ENCODE measurements around the gene LYZL4.

DNA sequence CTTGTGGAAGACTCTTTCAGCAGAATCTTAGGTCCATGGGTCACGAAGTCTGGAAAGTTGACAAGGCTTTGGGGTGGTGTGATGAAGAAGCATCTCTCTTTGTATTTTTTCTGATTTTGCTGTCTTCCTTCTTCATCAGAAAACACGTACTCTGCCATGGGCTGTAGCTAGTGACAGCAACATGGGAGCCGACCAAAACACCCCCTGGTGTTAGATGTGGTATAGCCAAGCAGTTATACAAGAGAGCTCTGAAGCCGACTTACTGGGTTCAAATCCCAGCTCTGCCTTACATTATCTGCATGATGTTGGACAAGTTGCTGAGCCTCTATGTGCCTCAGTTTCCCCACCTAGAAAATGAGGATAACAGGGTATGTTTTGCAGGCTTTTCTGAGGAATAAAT, 32.9 kb upstream of the LYZL4 start:
- TF ChIP-seq POLR2A (IDR thresholded peaks at IDR 0.05), result no peak
- TF ChIP-seq, protein P1, sequence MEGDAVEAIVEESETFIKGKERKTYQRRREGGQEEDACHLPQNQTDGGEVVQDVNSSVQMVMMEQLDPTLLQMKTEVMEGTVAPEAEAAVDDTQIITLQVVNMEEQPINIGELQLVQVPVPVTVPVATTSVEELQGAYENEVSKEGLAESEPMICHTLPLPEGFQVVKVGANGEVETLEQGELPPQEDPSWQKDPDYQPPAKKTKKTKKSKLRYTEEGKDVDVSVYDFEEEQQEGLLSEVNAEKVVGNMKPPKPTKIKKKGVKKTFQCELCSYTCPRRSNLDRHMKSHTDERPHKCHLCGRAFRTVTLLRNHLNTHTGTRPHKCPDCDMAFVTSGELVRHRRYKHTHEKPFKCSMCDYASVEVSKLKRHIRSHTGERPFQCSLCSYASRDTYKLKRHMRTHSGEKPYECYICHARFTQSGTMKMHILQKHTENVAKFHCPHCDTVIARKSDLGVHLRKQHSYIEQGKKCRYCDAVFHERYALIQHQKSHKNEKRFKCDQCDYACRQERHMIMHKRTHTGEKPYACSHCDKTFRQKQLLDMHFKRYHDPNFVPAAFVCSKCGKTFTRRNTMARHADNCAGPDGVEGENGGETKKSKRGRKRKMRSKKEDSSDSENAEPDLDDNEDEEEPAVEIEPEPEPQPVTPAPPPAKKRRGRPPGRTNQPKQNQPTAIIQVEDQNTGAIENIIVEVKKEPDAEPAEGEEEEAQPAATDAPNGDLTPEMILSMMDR (IDR thresholded peaks at IDR 0.05), result no peak
